K562 (cell line): Measurements from ENCODE around the gene ZNF384.

Experiments
- ATF1 ChIP-seq, 2 experiments: fragments of 450-650 bp in 1 of 2; IDR thresholded peaks; 2 replicates each; pipeline ENCODE4 v1.6.1; 2016; ENCODE audit warnings: missing compliant biosample characterization in 1 of 2, missing genetic modification characterization in 1 of 2
- DMBX1 ChIP-seq: fragments of 250-450 bp; sonication (Bioruptor Pico); IDR thresholded peaks from 2 replicates; pipeline ENCODE4 v1.8.0; 2022; ENCODE audit warnings: inconsistent platforms, mild to moderate bottlenecking, moderate library complexity, borderline replicate concordance
- ETV5 ChIP-seq: sonication (generic); formaldehyde crosslinking; IDR thresholded peaks from 2 replicates; pipeline ENCODE4 v1.4.0; 2020; ENCODE audit warnings: low read depth, mild to moderate bottlenecking, missing genetic modification reagents
- EZH2 ChIP-seq: IDR thresholded peaks from 2 replicates; pipeline ENCODE4 v1.6.1; 2012; ENCODE audit warnings: low read depth, mild to moderate bottlenecking, inconsistent platforms, low read length, borderline replicate concordance
- HNRNPUL1 ChIP-seq: fragments of 200-400 bp; formaldehyde crosslinking; IDR thresholded peaks from 2 replicates; pipeline ENCODE4 v1.6.1; 2017; ENCODE audit warnings: low read length
- JUN ChIP-seq, 2 experiments: sonication (generic) in 1 of 2; formaldehyde crosslinking in 1 of 2; IDR thresholded peaks; 2 replicates each; pipeline versions ENCODE4 v1.6.1 to v1.8.0; 2012 to 2022; ENCODE audit warnings: borderline replicate concordance in 2 of 2, mild to moderate bottlenecking in 2 of 2, improper control_type of control experiment in 1 of 2, low read depth in 1 of 2, low read length in 1 of 2, missing genetic modification reagents in 1 of 2
- POLR2A ChIP-seq: fragments of 450-650 bp; conservative IDR thresholded peaks from 2 replicates; pipeline ENCODE4 v1.6.1; 2016
- POLR2G ChIP-seq: fragments of 200-400 bp; formaldehyde crosslinking; IDR thresholded peaks from 2 replicates; pipeline ENCODE4 v1.6.1; 2017; ENCODE audit warnings: low read depth, mild to moderate bottlenecking, antibody characterized with exemption, low read length, moderate library complexity
- RFX5 ChIP-seq: IDR thresholded peaks from 2 replicates; pipeline ENCODE4 v1.6.1; 2011; ENCODE audit warnings: low read depth, mild to moderate bottlenecking, improper control_type of control experiment, low read length
- SAFB2 ChIP-seq: fragments of 200-400 bp; formaldehyde crosslinking; IDR thresholded peaks from 2 replicates; pipeline ENCODE4 v1.6.1; 2018; ENCODE audit warnings: borderline replicate concordance, low read length, low read depth, moderate library complexity; ENCODE audit not compliant: severe bottlenecking
- TF ChIP-seq, protein P1 (sequence below): fragments of 250-450 bp; sonication (Bioruptor Pico); IDR thresholded peaks from 2 replicates; pipeline ENCODE4 v1.5.0; 2021
- TF ChIP-seq, protein P2 (sequence below): fragments of 250-450 bp; sonication (Bioruptor Pico); IDR thresholded peaks from 2 replicates; pipeline ENCODE4 v1.8.0; 2021; ENCODE audit warnings: mild to moderate bottlenecking, moderate library complexity
- TF ChIP-seq, protein P3 (sequence below): fragments of 250-450 bp; sonication (Bioruptor Pico); IDR thresholded peaks from 2 replicates; pipeline ENCODE4 v1.4.0; 2020; ENCODE audit warnings: mild to moderate bottlenecking, moderate library complexity
- TF ChIP-seq, protein P4 (sequence below): sonication (generic); formaldehyde crosslinking; IDR thresholded peaks from 2 replicates; pipeline ENCODE4 v1.8.0; 2022; ENCODE audit warnings: missing genetic modification reagents, mild to moderate bottlenecking, moderate library complexity, borderline replicate concordance

DNA sequence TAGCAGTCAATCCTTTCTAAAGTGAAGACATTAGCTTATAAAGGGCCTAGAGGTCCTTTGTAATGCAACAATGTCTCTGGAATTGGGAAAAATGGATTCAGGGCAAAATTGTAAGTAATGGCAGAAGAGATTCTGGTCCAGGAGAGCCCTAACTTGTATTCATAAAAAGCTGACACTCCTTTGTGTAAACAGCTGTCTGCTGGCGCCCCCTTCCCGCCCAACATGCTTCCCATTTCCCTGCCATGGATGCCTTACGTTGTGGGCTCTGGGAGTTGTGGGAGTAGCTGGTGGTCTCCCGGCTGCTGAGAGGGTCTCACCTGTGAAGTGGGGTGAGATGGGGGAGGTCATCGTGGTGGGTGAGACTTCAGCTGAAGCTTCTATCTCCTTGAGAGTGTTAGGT lies 44.3 kb downstream of the ZNF384 start:
- no peak for TF ChIP-seq POLR2A
- no peak for TF ChIP-seq JUN (IDR thresholded peaks at IDR 0.05; ENCODE audit: borderline replicate concordance, low read depth, low read length)
- no peak for TF ChIP-seq JUN (CRISPR knock-in tag; IDR thresholded peaks at IDR 0.05; ENCODE audit: borderline replicate concordance)
- TF ChIP-seq, protein P1, sequence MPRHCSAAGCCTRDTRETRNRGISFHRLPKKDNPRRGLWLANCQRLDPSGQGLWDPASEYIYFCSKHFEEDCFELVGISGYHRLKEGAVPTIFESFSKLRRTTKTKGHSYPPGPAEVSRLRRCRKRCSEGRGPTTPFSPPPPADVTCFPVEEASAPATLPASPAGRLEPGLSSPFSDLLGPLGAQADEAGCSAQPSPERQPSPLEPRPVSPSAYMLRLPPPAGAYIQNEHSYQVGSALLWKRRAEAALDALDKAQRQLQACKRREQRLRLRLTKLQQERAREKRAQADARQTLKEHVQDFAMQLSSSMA (CRISPR knock-in tag) = no peak
- TF ChIP-seq POLR2G = no peak
- no peak for TF ChIP-seq SAFB2
- no peak for TF ChIP-seq DMBX1 (CRISPR knock-in tag)
- TF ChIP-seq, protein P2, sequence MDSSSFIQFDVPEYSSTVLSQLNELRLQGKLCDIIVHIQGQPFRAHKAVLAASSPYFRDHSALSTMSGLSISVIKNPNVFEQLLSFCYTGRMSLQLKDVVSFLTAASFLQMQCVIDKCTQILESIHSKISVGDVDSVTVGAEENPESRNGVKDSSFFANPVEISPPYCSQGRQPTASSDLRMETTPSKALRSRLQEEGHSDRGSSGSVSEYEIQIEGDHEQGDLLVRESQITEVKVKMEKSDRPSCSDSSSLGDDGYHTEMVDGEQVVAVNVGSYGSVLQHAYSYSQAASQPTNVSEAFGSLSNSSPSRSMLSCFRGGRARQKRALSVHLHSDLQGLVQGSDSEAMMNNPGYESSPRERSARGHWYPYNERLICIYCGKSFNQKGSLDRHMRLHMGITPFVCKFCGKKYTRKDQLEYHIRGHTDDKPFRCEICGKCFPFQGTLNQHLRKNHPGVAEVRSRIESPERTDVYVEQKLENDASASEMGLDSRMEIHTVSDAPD = no peak
- no peak for TF ChIP-seq ATF1 (CRISPR knock-in tag; IDR thresholded peaks at IDR 0.05)
- TF ChIP-seq ATF1 (tag; IDR thresholded peaks at IDR 0.05) = no peak
- no peak for TF ChIP-seq EZH2
- no peak for TF ChIP-seq RFX5
- TF ChIP-seq ETV5 = no peak
- TF ChIP-seq HNRNPUL1 = no peak
- TF ChIP-seq, protein P3, sequence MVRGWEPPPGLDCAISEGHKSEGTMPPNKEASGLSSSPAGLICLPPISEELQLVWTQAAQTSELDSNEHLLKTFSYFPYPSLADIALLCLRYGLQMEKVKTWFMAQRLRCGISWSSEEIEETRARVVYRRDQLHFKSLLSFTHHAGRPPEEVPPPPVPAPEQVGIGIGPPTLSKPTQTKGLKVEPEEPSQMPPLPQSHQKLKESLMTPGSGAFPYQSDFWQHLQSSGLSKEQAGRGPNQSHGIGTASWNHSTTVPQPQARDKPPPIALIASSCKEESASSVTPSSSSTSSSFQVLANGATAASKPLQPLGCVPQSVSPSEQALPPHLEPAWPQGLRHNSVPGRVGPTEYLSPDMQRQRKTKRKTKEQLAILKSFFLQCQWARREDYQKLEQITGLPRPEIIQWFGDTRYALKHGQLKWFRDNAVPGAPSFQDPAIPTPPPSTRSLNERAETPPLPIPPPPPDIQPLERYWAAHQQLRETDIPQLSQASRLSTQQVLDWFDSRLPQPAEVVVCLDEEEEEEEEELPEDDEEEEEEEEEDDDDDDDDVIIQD (CRISPR knock-in tag) = no peak
- TF ChIP-seq, protein P4, sequence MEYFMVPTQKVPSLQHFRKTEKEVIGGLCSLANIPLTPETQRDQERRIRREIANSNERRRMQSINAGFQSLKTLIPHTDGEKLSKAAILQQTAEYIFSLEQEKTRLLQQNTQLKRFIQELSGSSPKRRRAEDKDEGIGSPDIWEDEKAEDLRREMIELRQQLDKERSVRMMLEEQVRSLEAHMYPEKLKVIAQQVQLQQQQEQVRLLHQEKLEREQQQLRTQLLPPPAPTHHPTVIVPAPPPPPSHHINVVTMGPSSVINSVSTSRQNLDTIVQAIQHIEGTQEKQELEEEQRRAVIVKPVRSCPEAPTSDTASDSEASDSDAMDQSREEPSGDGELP (CRISPR knock-in tag) = peak; percentile 52; the same call in 1 of the 2 replicates
